MM.1S (cell line): ENCODE measurements around the gene PDCD10.

ENCODE experiments used
- DNase-seq: peaks from one replicate; pipeline ENCODE4 v3.0.0-alpha.2; 2015
- H2AFZ ChIP-seq: fragments of 300-600 bp; sonication (generic); 2 replicates; pipeline ENCODE4 v1.6.0; 2016; ENCODE audit warnings: antibody characterized with exemption, low read length
- H3F3A ChIP-seq: fragments of 300-600 bp; sonication (generic); 2 replicates; pipeline ENCODE4 v1.6.1; 2016; ENCODE audit warnings: mild to moderate bottlenecking, antibody characterized with exemption, low read length, moderate library complexity, mixed read lengths; ENCODE audit not compliant: insufficient read depth
- H3K27ac ChIP-seq: fragments of 300-600 bp; sonication (generic); 2 replicates; pipeline ENCODE4 v1.5.1; 2016; ENCODE audit warnings: mild to moderate bottlenecking, low read length
- H3K27me3 ChIP-seq: fragments of 300-600 bp; sonication (generic); replicated peaks from 2 replicates; pipeline ENCODE4 v1.6.0; 2016; ENCODE audit warnings: low read length; ENCODE audit not compliant: insufficient read depth
- H3K36me3 ChIP-seq: fragments of 300-600 bp; sonication (generic); replicated peaks from 2 replicates; pipeline ENCODE4 v1.6.1; 2016; ENCODE audit warnings: mild to moderate bottlenecking, low read length, mixed read lengths; ENCODE audit not compliant: insufficient read depth
- H3K4me1 ChIP-seq: fragments of 300-600 bp; sonication (generic); 2 replicates; pipeline ENCODE4 v1.6.1; 2016; ENCODE audit warnings: low read length, mixed read lengths
- H3K4me2 ChIP-seq: fragments of 300-600 bp; sonication (generic); 2 replicates; pipeline ENCODE4 v1.6.0; 2016; ENCODE audit warnings: low read depth, low read length
- H3K4me3 ChIP-seq: fragments of 300-600 bp; sonication (generic); 2 replicates; pipeline ENCODE4 v1.5.1; 2016; ENCODE audit warnings: low read length, mixed read lengths
- H3K79me2 ChIP-seq: fragments of 300-600 bp; sonication (generic); 2 replicates; pipeline ENCODE4 v1.6.1; 2016; ENCODE audit warnings: mixed run types, low read length, mixed read lengths
- H3K9ac ChIP-seq: fragments of 300-600 bp; sonication (generic); 2 replicates; pipeline ENCODE4 v1.6.1; 2016; ENCODE audit warnings: low read length, mixed read lengths
- H3K9me2 ChIP-seq: fragments of 300-600 bp; sonication (generic); replicated peaks from 2 replicates; pipeline ENCODE4 v1.6.1; 2016; ENCODE audit warnings: mild to moderate bottlenecking, low read length, mixed read lengths; ENCODE audit not compliant: insufficient read depth
- H3K9me3 ChIP-seq: fragments of 300-600 bp; sonication (generic); replicated peaks from 2 replicates; pipeline ENCODE4 v1.6.1; 2016; ENCODE audit warnings: mild to moderate bottlenecking, low read length, mixed read lengths; ENCODE audit not compliant: insufficient read depth
- H4K20me1 ChIP-seq: fragments of 300-600 bp; sonication (generic); 2 replicates; pipeline ENCODE4 v1.6.1; 2016; ENCODE audit warnings: mild to moderate bottlenecking, low read length, moderate library complexity, mixed read lengths; ENCODE audit not compliant: insufficient read depth
- CTCF ChIP-seq: fragments of 300-600 bp; sonication (generic); IDR thresholded peaks from 2 replicates; pipeline ENCODE4 v1.5.1; 2016; ENCODE audit warnings: antibody characterized with exemption, low read length, mixed read lengths
- EZH2 ChIP-seq: fragments of 300-600 bp; sonication (generic); optimal IDR thresholded peaks from 2 replicates; pipeline ENCODE3; 2017; ENCODE audit warnings: low read depth, mild to moderate bottlenecking, antibody characterized with exemption, low read length, mixed read lengths
- EZH2phosphoT487 ChIP-seq: fragments of 300-600 bp; sonication (generic); IDR thresholded peaks from 2 replicates; pipeline ENCODE4 v1.6.1; 2018; ENCODE audit warnings: antibody characterized with exemption, low read length

PDCD10 gene

GRCh38 chr3:167772992-167773391 is 38.3 kb upstream of the PDCD10 start:
- H3K4me3 ChIP-seq: peak overlapping the region; percentile 37
- H3K36me3 ChIP-seq: no peaks in the 10 kb centered on the region
- H3K9ac ChIP-seq: peak overlapping the region; percentile 28; the same call in 1 of the 2 replicates
- peaks cover 13% of the 10 kb centered on the region for H3F3A ChIP-seq
- no peaks in the 10 kb centered on the region for H3K9me3 ChIP-seq
- TF ChIP-seq CTCF (no peak), EZH2 (no peak), EZH2phosphoT487 (no peak)
- H3K4me1 ChIP-seq: peaks cover 25% of the 10 kb centered on the region
- H3K9me2 ChIP-seq: no peaks in the 10 kb centered on the region
- H3K4me2 ChIP-seq: peak overlapping the region; percentile 82
- H2AFZ ChIP-seq: peak overlapping the region; percentile 44
- H3K27me3 ChIP-seq: no peaks in the 10 kb centered on the region
- peak; percentile 31 for DNase-seq
- H4K20me1 ChIP-seq: no peaks in the 10 kb centered on the region
- H3K27ac ChIP-seq: peak overlapping the region; percentile 79
- H3K79me2 ChIP-seq: no peaks in the 10 kb centered on the region

GRCh38 chr3:167762296-167762695 is 27.6 kb upstream of the PDCD10 start:
- no peaks in the 10 kb centered on the region for H3K27me3 ChIP-seq
- no peaks in the 10 kb centered on the region for H3K9me3 ChIP-seq
- H4K20me1 ChIP-seq: no peaks in the 10 kb centered on the region
- H3F3A ChIP-seq: peaks cover 7% of the 10 kb centered on the region; the same call in 1 of the 2 replicates
- H3K4me1 ChIP-seq: peaks cover 17% of the 10 kb centered on the region
- no peaks in the 10 kb centered on the region for H3K9me2 ChIP-seq
- peak overlapping the region; percentile 45 for H3K4me3 ChIP-seq
- TF ChIP-seq EZH2 (no peak), CTCF (no peak), EZH2phosphoT487 (no peak)
- DNase-seq: peak; percentile 54
- peak overlapping the region; percentile 60 for H3K27ac ChIP-seq
- peak overlapping the region; percentile 20; the same call in 1 of the 2 replicates for H3K9ac ChIP-seq
- peak overlapping the region; percentile 71 for H3K4me2 ChIP-seq
- H2AFZ ChIP-seq: peak overlapping the region; percentile 58
- no peaks in the 10 kb centered on the region for H3K36me3 ChIP-seq
- no peaks in the 10 kb centered on the region for H3K79me2 ChIP-seq

GRCh38 chr3:167761302-167761701 is 26.6 kb upstream of the PDCD10 start:
- peaks cover 17% of the 10 kb centered on the region for H3K4me1 ChIP-seq
- no peak for DNase-seq
- H3K4me3 ChIP-seq: no peak overlapping the region
- no peak for TF ChIP-seq CTCF
- TF ChIP-seq EZH2phosphoT487: no peak
- TF ChIP-seq EZH2: no peak
- peaks cover 7% of the 10 kb centered on the region; the same call in 1 of the 2 replicates for H3F3A ChIP-seq
- no peaks in the 10 kb centered on the region for H3K27me3 ChIP-seq
- H3K27ac ChIP-seq: no peak overlapping the region
- no peaks in the 10 kb centered on the region for H3K36me3 ChIP-seq
- no peak overlapping the region for H3K9ac ChIP-seq
- H3K9me2 ChIP-seq: no peaks in the 10 kb centered on the region
- H4K20me1 ChIP-seq: no peaks in the 10 kb centered on the region
- H2AFZ ChIP-seq: no peak overlapping the region
- no peak overlapping the region for H3K4me2 ChIP-seq
- H3K9me3 ChIP-seq: no peaks in the 10 kb centered on the region
- H3K79me2 ChIP-seq: no peaks in the 10 kb centered on the region
